Liver (tissue), 9 donors: ENCODE data around the gene ARL2. TPM values are rescaled to one million over a fixed set of nuclear protein-coding genes. Genes with fewer than 3 reads are reported as not detected.

Experiments
- DNase-seq: peaks from one replicate; pipeline ENCODE4 v3.0.0-alpha.2; 2017; ENCODE audit warnings: low spot score
- H3K27ac ChIP-seq, 2 donors: one replicate each; pipeline ENCODE4 v1.7.0; 2013; ENCODE audit warnings: inconsistent platforms in 2 of 2, low read length in 2 of 2, control low read depth in 1 of 2, low read depth in 1 of 2, mild to moderate bottlenecking in 1 of 2
- H3K27me3 ChIP-seq, 4 donors: one replicate each; pipeline versions ENCODE4 v1.6.1 to v1.7.0; 2013; ENCODE audit warnings: low read length in 3 of 4, inconsistent platforms in 1 of 4, mild to moderate bottlenecking in 1 of 4, moderate library complexity in 1 of 4; ENCODE audit not compliant: control insufficient read depth in 4 of 4, insufficient read depth in 4 of 4
- H3K36me3 ChIP-seq, 4 donors: one replicate each; pipeline versions ENCODE4 v1.6.1 to v1.7.0; 2013; ENCODE audit warnings: low read length in 3 of 4, mild to moderate bottlenecking in 3 of 4, low read depth in 1 of 4, moderate library complexity in 1 of 4; ENCODE audit not compliant: control insufficient read depth in 4 of 4, insufficient read depth in 3 of 4
- H3K4me1 ChIP-seq, 4 donors: one replicate each; pipeline versions ENCODE4 v1.6.1 to v1.7.0; 2013; ENCODE audit warnings: low read length in 3 of 4, mild to moderate bottlenecking in 3 of 4, moderate library complexity in 1 of 4; ENCODE audit not compliant: control insufficient read depth in 4 of 4, insufficient read depth in 4 of 4
- H3K4me3 ChIP-seq, 3 donors: one replicate each; pipeline versions ENCODE4 v1.6.1 to v1.7.0; 2013; ENCODE audit warnings: low read length in 3 of 3, control low read depth in 1 of 3, low read depth in 1 of 3, mild to moderate bottlenecking in 1 of 3
- H3K9ac ChIP-seq, 2 donors: one replicate each; pipeline ENCODE4 v1.7.0; 2013; ENCODE audit warnings: low read length in 2 of 2, mild to moderate bottlenecking in 2 of 2, moderate library complexity in 2 of 2, control low read depth in 1 of 2, low read depth in 1 of 2
- H3K9me3 ChIP-seq, 4 donors: one replicate each; pipeline versions ENCODE4 v1.6.1 to v1.7.0; 2013; ENCODE audit warnings: low read length in 3 of 4; ENCODE audit not compliant: control insufficient read depth in 4 of 4
- EGR1 ChIP-seq, 2 donors: IDR thresholded peaks; 2 replicates each; pipeline ENCODE4 v1.6.1; 2016 to 2018; ENCODE audit warnings: antibody characterized with exemption in 2 of 2, low read depth in 2 of 2
- FOXA1 ChIP-seq: IDR thresholded peaks from 2 replicates; pipeline ENCODE4 v1.6.1; 2016; ENCODE audit warnings: antibody characterized with exemption
- FOXA2 ChIP-seq: IDR thresholded peaks from 2 replicates; pipeline ENCODE4 v1.6.1; 2016; ENCODE audit warnings: antibody characterized with exemption
- GABPA ChIP-seq, 2 donors: IDR thresholded peaks in 1 of 2; conservative IDR thresholded peaks in 1 of 2; 2 replicates each; pipeline ENCODE4 v1.6.1; 2016; ENCODE audit warnings: antibody characterized with exemption in 2 of 2, mild to moderate bottlenecking in 1 of 2, moderate library complexity in 1 of 2
- HNF4A ChIP-seq, 2 donors: conservative IDR thresholded peaks; 2 replicates each; pipeline ENCODE4 v1.6.1; 2016; ENCODE audit warnings: antibody characterized with exemption in 2 of 2, mild to moderate bottlenecking in 2 of 2
- HNF4G ChIP-seq: IDR thresholded peaks from 2 replicates; pipeline ENCODE4 v1.6.1; 2016; ENCODE audit warnings: antibody characterized with exemption
- JUND ChIP-seq, 2 donors: IDR thresholded peaks; 2 replicates each; pipeline ENCODE4 v1.6.1; 2016; ENCODE audit warnings: antibody characterized with exemption in 2 of 2
- NR2F2 ChIP-seq: IDR thresholded peaks from 2 replicates; pipeline ENCODE4 v1.6.1; 2016; ENCODE audit warnings: antibody characterized with exemption
- RAD21 ChIP-seq, 2 donors: IDR thresholded peaks; 2 replicates each; pipeline ENCODE4 v1.6.1; 2016; ENCODE audit warnings: antibody characterized with exemption in 2 of 2, mild to moderate bottlenecking in 2 of 2
- RXRA ChIP-seq, 2 donors: IDR thresholded peaks; 2 replicates each; pipeline ENCODE4 v1.6.1; 2017 to 2018; ENCODE audit warnings: antibody characterized with exemption in 2 of 2, mild to moderate bottlenecking in 1 of 2
- SP1 ChIP-seq: IDR thresholded peaks from 2 replicates; pipeline ENCODE4 v1.6.1; 2018; ENCODE audit warnings: antibody characterized with exemption, mild to moderate bottlenecking
- TAF1 ChIP-seq: conservative IDR thresholded peaks from 2 replicates; pipeline ENCODE4 v1.6.1; 2016; ENCODE audit warnings: antibody characterized with exemption, mild to moderate bottlenecking
- YY1 ChIP-seq: IDR thresholded peaks from 2 replicates; pipeline ENCODE4 v1.6.1; 2016; ENCODE audit warnings: antibody characterized with exemption, mild to moderate bottlenecking
- WGBS: extraction: QIAGEN DNeasy Blood & Tissue Kit; methylation state at CpG from one replicate; pipeline ENCODE4 v1.1.7; 2013; 5-methylcytosine and 5-hydroxymethylcytosine counted together
- polyA plus RNA-seq, 2 donors: library from polyadenylated mRNA; stranded (reverse) in 1 of 2; unstranded in 1 of 2; fragments of 200-250 nt in 1 of 2; fragments of >200 nt in 1 of 2; fragmentation: Nextera tagmentation in 1 of 2; extraction: Ambion mirVana in 1 of 2; gene quantifications; one replicate each; pipeline versions ENCODE4 v1.2.1 to v1.2.3, GENCODE V29; 2013 to 2015
- total RNA-seq, 2 donors: library from RNA; depleted of rRNA; stranded (reverse); fragments of >200 nt; gene quantifications; one replicate each; pipeline ENCODE4 v1.2.3, GENCODE V29; 2014
- TF ChIP-seq, protein P1 (sequence below): IDR thresholded peaks from 2 replicates; pipeline ENCODE4 v1.6.1; 2016; ENCODE audit warnings: antibody characterized with exemption
- TF ChIP-seq, protein P2 (sequence below): IDR thresholded peaks from 2 replicates; pipeline ENCODE4 v1.6.1; 2016; ENCODE audit warnings: antibody characterized with exemption, mild to moderate bottlenecking
- TF ChIP-seq, protein P3 (sequence below): IDR thresholded peaks from 2 replicates; pipeline ENCODE4 v1.6.1; 2016; ENCODE audit warnings: antibody characterized with exemption
- TF ChIP-seq, protein P4 (sequence below): IDR thresholded peaks from 2 replicates; pipeline ENCODE4 v1.6.1; 2016; ENCODE audit warnings: antibody characterized with exemption
- TF ChIP-seq, protein P5 (sequence below): fragments of 150-350 bp; IDR thresholded peaks from 2 replicates; pipeline ENCODE4 v1.5.1; 2017; ENCODE audit warnings: improper control_type of control experiment, low read depth, low read length; ENCODE audit not compliant: missing input control
- donor health status: healthy.
- donor health status: healthy.
- donor health status: healthy.
- donor health status: healthy.
- donor health status: healthy.

ARL2 gene
- total and polyA plus RNA-seq, 4 donors = 10.8 to 19.5 (median 15.0) TPM

DNA sequence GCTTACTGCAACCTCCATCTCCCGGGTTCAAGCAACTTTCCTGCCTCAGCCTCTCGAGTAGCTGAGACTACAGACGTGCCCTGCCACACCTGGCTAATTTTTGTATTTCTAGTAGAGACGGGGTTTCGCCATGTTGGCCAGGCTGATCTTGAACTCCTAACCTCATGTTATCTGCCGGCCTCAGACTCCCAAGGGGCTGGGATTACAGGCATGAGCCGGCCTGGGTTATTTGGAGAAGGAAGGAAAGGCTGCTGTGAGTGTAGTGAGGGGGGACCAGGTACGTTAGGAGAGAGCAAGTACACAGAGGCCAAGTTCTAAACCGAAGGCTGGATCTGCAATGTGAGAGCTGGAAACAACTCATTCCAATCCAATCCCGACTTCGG is 17.6 kb upstream of the ARL2 start:
- H3K4me1 ChIP-seq = peaks cover 0 to 22% (median 13%) of the 10 kb centered on the region in 4 donors
- DNase-seq = no peak
- peaks cover 0 to 2% (median 0%) of the 10 kb centered on the region in 4 donors for H3K36me3 ChIP-seq
- no peaks in the 10 kb centered on the region for H3K27me3 ChIP-seq
- no peaks in the 10 kb centered on the region for H3K9me3 ChIP-seq
- peak overlapping the region; percentile 87 to 95 for H3K9ac ChIP-seq
- no peak for TF ChIP-seq RAD21 (IDR thresholded peaks at IDR 0.05)
- peak overlapping the region; percentile 77 to 92 (median 80) for H3K4me3 ChIP-seq
- WGBS = 13% methylated on average over 11 of the region's 11 CpGs
- peak overlapping the region; percentile 73 to 78 for H3K27ac ChIP-seq

DNA sequence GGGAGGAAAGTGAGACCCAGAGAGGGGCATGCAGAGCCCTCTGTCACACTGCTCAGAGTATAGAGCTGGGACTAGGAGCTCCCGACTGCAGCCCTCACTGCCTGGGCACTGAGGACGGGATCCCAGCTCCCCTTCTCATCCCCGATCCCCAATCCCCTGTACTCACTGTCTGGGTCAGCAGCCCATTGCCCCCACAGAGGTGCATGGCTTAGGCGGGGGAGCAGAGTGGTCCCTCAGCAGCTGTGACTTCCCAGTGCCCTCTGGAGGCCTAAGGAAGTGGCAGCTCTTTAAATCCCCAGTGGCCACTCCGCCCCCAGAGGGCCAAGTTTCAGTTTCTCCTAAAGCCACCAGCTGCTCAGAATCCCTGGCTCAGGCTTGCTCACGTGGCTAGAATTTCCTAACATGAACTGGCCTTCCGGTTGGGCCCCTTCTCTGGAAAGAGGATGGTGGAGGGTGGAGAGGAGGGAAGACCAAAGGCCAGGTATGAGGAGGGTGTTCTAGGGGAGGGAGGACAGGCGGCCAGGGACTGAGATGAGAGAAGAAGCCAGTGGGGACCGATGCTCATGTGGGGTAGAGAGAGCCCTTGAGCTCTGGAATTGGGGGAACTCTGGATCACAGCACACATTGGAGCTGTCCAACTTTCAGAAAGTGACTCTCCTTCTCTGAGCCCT is 17.1 kb upstream of the ARL2 start, which contains the start of gene BATF2:
TSS of gene BATF2 (minus strand) at position 262 of the 671 bp plus-strand sequence. CDS start at position 205, 57 bp downstream.
- Histone ChIP-seq H3K4me1 (peaks cover 0 to 22% (median 13%) of the 10 kb centered on the region in 4 donors), H3K9me3 (no peaks in the 10 kb centered on the region), H3K27ac (peak within 1 kb of the TSS; percentile 73 to 78), H3K27me3 (no peaks in the 10 kb centered on the region), H3K4me3 (peak within 1 kb of the TSS; percentile 77 to 92 (median 80)), H3K9ac (peak within 1 kb of the TSS; percentile 87 to 95), H3K36me3 (no peaks in the 10 kb centered on the region)
- 7% methylated on average over 9 of the region's 9 CpGs for WGBS
- DNase-seq = peak; percentile 59
- TF ChIP-seq HNF4A (conservative IDR thresholded peaks at IDR 0.05) = peak; percentile 78 to 80
- TF ChIP-seq GABPA (IDR thresholded peaks at IDR 0.05 in 1 of 2, conservative IDR thresholded peaks at IDR 0.05 in 1 of 2) = peak in 1 of 2 donors; percentile 82
- TF ChIP-seq NR2F2 = peak; percentile 74
- TF ChIP-seq, protein P1, sequence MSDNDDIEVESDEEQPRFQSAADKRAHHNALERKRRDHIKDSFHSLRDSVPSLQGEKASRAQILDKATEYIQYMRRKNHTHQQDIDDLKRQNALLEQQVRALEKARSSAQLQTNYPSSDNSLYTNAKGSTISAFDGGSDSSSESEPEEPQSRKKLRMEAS = peak; percentile 90
- TF ChIP-seq, protein P2, sequence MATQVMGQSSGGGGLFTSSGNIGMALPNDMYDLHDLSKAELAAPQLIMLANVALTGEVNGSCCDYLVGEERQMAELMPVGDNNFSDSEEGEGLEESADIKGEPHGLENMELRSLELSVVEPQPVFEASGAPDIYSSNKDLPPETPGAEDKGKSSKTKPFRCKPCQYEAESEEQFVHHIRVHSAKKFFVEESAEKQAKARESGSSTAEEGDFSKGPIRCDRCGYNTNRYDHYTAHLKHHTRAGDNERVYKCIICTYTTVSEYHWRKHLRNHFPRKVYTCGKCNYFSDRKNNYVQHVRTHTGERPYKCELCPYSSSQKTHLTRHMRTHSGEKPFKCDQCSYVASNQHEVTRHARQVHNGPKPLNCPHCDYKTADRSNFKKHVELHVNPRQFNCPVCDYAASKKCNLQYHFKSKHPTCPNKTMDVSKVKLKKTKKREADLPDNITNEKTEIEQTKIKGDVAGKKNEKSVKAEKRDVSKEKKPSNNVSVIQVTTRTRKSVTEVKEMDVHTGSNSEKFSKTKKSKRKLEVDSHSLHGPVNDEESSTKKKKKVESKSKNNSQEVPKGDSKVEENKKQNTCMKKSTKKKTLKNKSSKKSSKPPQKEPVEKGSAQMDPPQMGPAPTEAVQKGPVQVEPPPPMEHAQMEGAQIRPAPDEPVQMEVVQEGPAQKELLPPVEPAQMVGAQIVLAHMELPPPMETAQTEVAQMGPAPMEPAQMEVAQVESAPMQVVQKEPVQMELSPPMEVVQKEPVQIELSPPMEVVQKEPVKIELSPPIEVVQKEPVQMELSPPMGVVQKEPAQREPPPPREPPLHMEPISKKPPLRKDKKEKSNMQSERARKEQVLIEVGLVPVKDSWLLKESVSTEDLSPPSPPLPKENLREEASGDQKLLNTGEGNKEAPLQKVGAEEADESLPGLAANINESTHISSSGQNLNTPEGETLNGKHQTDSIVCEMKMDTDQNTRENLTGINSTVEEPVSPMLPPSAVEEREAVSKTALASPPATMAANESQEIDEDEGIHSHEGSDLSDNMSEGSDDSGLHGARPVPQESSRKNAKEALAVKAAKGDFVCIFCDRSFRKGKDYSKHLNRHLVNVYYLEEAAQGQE = peak; percentile 76
- peak; percentile 96 for TF ChIP-seq TAF1
- TF ChIP-seq RXRA (IDR thresholded peaks at IDR 0.05) = peak; percentile 73 to 77
- TF ChIP-seq RAD21 (IDR thresholded peaks at IDR 0.05) = peak; percentile 79 to 84
- TF ChIP-seq EGR1 (IDR thresholded peaks at IDR 0.05; ENCODE audit: low read depth in 2 of 2) = peak in 1 of 2 donors; percentile 79
- TF ChIP-seq, protein P3, sequence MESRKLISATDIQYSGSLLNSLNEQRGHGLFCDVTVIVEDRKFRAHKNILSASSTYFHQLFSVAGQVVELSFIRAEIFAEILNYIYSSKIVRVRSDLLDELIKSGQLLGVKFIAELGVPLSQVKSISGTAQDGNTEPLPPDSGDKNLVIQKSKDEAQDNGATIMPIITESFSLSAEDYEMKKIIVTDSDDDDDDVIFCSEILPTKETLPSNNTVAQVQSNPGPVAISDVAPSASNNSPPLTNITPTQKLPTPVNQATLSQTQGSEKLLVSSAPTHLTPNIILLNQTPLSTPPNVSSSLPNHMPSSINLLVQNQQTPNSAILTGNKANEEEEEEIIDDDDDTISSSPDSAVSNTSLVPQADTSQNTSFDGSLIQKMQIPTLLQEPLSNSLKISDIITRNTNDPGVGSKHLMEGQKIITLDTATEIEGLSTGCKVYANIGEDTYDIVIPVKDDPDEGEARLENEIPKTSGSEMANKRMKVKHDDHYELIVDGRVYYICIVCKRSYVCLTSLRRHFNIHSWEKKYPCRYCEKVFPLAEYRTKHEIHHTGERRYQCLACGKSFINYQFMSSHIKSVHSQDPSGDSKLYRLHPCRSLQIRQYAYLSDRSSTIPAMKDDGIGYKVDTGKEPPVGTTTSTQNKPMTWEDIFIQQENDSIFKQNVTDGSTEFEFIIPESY = peak; percentile 54
- peak; percentile 10 for TF ChIP-seq FOXA2
- TF ChIP-seq, protein P4, sequence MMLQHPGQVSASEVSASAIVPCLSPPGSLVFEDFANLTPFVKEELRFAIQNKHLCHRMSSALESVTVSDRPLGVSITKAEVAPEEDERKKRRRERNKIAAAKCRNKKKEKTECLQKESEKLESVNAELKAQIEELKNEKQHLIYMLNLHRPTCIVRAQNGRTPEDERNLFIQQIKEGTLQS = no peak
- peak; percentile 77 for TF ChIP-seq YY1
- peak; percentile 52 for TF ChIP-seq FOXA1
- peak in 1 of 2 donors; percentile 61 for TF ChIP-seq JUND (IDR thresholded peaks at IDR 0.05)
- peak; percentile 36 for TF ChIP-seq HNF4G
- TF ChIP-seq SP1 = peak; percentile 74
- TF ChIP-seq, protein P5, sequence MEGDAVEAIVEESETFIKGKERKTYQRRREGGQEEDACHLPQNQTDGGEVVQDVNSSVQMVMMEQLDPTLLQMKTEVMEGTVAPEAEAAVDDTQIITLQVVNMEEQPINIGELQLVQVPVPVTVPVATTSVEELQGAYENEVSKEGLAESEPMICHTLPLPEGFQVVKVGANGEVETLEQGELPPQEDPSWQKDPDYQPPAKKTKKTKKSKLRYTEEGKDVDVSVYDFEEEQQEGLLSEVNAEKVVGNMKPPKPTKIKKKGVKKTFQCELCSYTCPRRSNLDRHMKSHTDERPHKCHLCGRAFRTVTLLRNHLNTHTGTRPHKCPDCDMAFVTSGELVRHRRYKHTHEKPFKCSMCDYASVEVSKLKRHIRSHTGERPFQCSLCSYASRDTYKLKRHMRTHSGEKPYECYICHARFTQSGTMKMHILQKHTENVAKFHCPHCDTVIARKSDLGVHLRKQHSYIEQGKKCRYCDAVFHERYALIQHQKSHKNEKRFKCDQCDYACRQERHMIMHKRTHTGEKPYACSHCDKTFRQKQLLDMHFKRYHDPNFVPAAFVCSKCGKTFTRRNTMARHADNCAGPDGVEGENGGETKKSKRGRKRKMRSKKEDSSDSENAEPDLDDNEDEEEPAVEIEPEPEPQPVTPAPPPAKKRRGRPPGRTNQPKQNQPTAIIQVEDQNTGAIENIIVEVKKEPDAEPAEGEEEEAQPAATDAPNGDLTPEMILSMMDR = peak; percentile 58
